OCI-LY1 (cell line): Measurements from ENCODE around the gene ZNF71.

Experiments used
- H2AFZ ChIP-seq: fragments of 200-600 bp; sonication (generic), shearing (Covaris generic); 2 replicates; pipeline ENCODE4 v1.6.0; 2014; ENCODE audit warnings: antibody characterized with exemption, mild to moderate bottlenecking, low read length
- H3F3A ChIP-seq: fragments of 200-600 bp; sonication (generic), shearing (Covaris generic); 2 replicates; pipeline ENCODE4 v1.6.0; 2014; ENCODE audit warnings: mild to moderate bottlenecking, antibody characterized with exemption, low read length, moderate library complexity; ENCODE audit not compliant: insufficient read depth
- H3K27ac ChIP-seq: fragments of 200-600 bp; sonication (generic); 2 replicates; pipeline ENCODE4 v1.5.1; 2014; ENCODE audit warnings: low read length, mixed run types, mild to moderate bottlenecking, low read depth; ENCODE audit not compliant: poor library complexity, severe bottlenecking
- H3K27me3 ChIP-seq: fragments of 200-600 bp; sonication (generic); 2 replicates; pipeline ENCODE4 v1.6.0; 2014; ENCODE audit warnings: antibody characterized with exemption, mild to moderate bottlenecking, low read length, moderate library complexity; ENCODE audit not compliant: insufficient read depth
- H3K36me3 ChIP-seq: fragments of 200-600 bp; sonication (generic); 2 replicates; pipeline ENCODE4 v1.6.1; 2014; ENCODE audit warnings: mild to moderate bottlenecking, antibody characterized with exemption, low read length, moderate library complexity, mixed read lengths; ENCODE audit not compliant: insufficient read depth
- H3K4me1 ChIP-seq: fragments of 200-600 bp; sonication (generic); 2 replicates; pipeline ENCODE4 v1.5.1; 2014; ENCODE audit warnings: mild to moderate bottlenecking, low read length, moderate library complexity; ENCODE audit not compliant: insufficient read depth, severe bottlenecking
- H3K4me2 ChIP-seq: fragments of 200-600 bp; sonication (generic), shearing (Covaris generic); 2 replicates; pipeline ENCODE4 v1.6.1; 2014; ENCODE audit warnings: low read length
- H3K4me3 ChIP-seq: fragments of 200-600 bp; sonication (generic); 2 replicates; pipeline ENCODE4 v1.5.1; 2014; ENCODE audit warnings: low read length, low read depth, mild to moderate bottlenecking, mixed read lengths; ENCODE audit not compliant: poor library complexity, severe bottlenecking
- H3K79me2 ChIP-seq: fragments of 200-600 bp; shearing (Covaris generic); 2 replicates; pipeline ENCODE4 v1.6.1; 2016; ENCODE audit warnings: mixed run types, low read length, mixed read lengths; ENCODE audit not compliant: insufficient read depth
- H3K9ac ChIP-seq: fragments of 200-600 bp; sonication (generic), shearing (Covaris generic); 2 replicates; pipeline ENCODE4 v1.6.1; 2014; ENCODE audit warnings: mild to moderate bottlenecking, low read length, mixed read lengths
- H3K9me2 ChIP-seq: fragments of 200-600 bp; sonication (generic), shearing (Covaris generic); 2 replicates; pipeline ENCODE4 v1.6.1; 2014; ENCODE audit warnings: low read depth, mild to moderate bottlenecking, low read length, mixed read lengths
- H3K9me3 ChIP-seq: fragments of 200-600 bp; shearing (Covaris generic); 2 replicates; pipeline ENCODE4 v1.6.1; 2014; ENCODE audit warnings: low read length, mixed read lengths
- H4K20me1 ChIP-seq: fragments of 200-600 bp; sonication (generic), shearing (Covaris generic); 2 replicates; pipeline ENCODE4 v1.6.0; 2016; ENCODE audit warnings: mild to moderate bottlenecking, low read length; ENCODE audit not compliant: insufficient read depth
- CTCF ChIP-seq: fragments of 200-600 bp; sonication (generic), shearing (Covaris generic); IDR thresholded peaks from 2 replicates; pipeline ENCODE4 v1.5.1; 2017; ENCODE audit warnings: mild to moderate bottlenecking, antibody characterized with exemption, low read length, moderate library complexity, mixed read lengths
- EZH2 ChIP-seq: fragments of 200-600 bp; sonication (generic), shearing (Covaris generic); IDR thresholded peaks from 2 replicates; pipeline ENCODE4 v1.8.0; 2017; ENCODE audit warnings: borderline replicate concordance, mixed run types, mild to moderate bottlenecking, antibody characterized with exemption, low read length, moderate library complexity, mixed read lengths

The ZNF71 gene

GRCh38 chr19:56562766-56563165 lies 32.3 kb upstream of the ZNF71 start:
- Histone ChIP-seq H3K4me2 (no peak overlapping the region), H3K9me3 (0 out of 2 replicates have a peak, but pooled peaks cover 8% of the 10 kb centered on the region), H2AFZ (no peak overlapping the region), H3K9me2 (no peaks in the 10 kb centered on the region), H3K4me3 (no peak overlapping the region), H3K79me2 (no peaks in the 10 kb centered on the region), H4K20me1 (no peaks in the 10 kb centered on the region), H3K4me1 (no peaks in the 10 kb centered on the region), H3K27ac (no peak overlapping the region), H3K27me3 (no peaks in the 10 kb centered on the region), H3K36me3 (no peaks in the 10 kb centered on the region), H3K9ac (no peak overlapping the region), H3F3A (no peaks in the 10 kb centered on the region)
- TF ChIP-seq EZH2 (no peak), CTCF (no peak)

- Histone ChIP-seq H3K27ac (no peak overlapping the region), H3K4me1 (no peaks in the 10 kb centered on the region), H3K9me3 (0 out of 2 replicates have a peak, but pooled peaks cover 8% of the 10 kb centered on the region), H3K27me3 (no peaks in the 10 kb centered on the region), H3K36me3 (no peaks in the 10 kb centered on the region), H3F3A (no peaks in the 10 kb centered on the region), H3K9ac (no peak overlapping the region), H2AFZ (no peak overlapping the region), H4K20me1 (no peaks in the 10 kb centered on the region), H3K79me2 (no peaks in the 10 kb centered on the region), H3K4me2 (no peak overlapping the region), H3K4me3 (no peak overlapping the region), H3K9me2 (no peaks in the 10 kb centered on the region)
- no peak for TF ChIP-seq EZH2
Measured at GRCh38 chr19:56566904-56567273, 28.2 kb upstream of the ZNF71 start.

GRCh38 chr19:56567274-56568120 lies 27.6 kb upstream of the ZNF71 start, which contains the start of gene ZNF470:
Gene ZNF470 (plus strand): TSS chr19:56567468. CDS start chr19:56570312, 2,844 bp downstream.
- Histone ChIP-seq H3F3A (no peaks in the 10 kb centered on the region), H3K4me3 (no peak within 1 kb of the TSS), H3K4me1 (no peaks in the 10 kb centered on the region), H3K9me3 (0 out of 2 replicates have a peak, but pooled peaks cover 8% of the 10 kb centered on the region), H3K79me2 (no peaks in the 10 kb centered on the region), H3K9me2 (no peaks in the 10 kb centered on the region), H4K20me1 (no peaks in the 10 kb centered on the region), H3K9ac (no peak within 1 kb of the TSS), H3K27me3 (no peaks in the 10 kb centered on the region), H2AFZ (no peak within 1 kb of the TSS), H3K36me3 (no peaks in the 10 kb centered on the region), H3K4me2 (no peak within 1 kb of the TSS), H3K27ac (no peak within 1 kb of the TSS)
- TF ChIP-seq EZH2, result no peak
- no peak for TF ChIP-seq CTCF

GRCh38 chr19:56572589-56572988 lies 22.5 kb upstream of the ZNF71 start:
- H3K4me3 ChIP-seq, result no peak overlapping the region
- H3K27me3 ChIP-seq, result no peaks in the 10 kb centered on the region
- H3K4me2 ChIP-seq, result no peak overlapping the region
- H3K79me2 ChIP-seq, result no peaks in the 10 kb centered on the region
- no peaks in the 10 kb centered on the region for H3K4me1 ChIP-seq
- no peak overlapping the region for H3K9ac ChIP-seq
- H3K9me2 ChIP-seq, result no peaks in the 10 kb centered on the region
- H2AFZ ChIP-seq, result no peak overlapping the region
- no peak for TF ChIP-seq EZH2
- TF ChIP-seq CTCF, result no peak
- H3F3A ChIP-seq, result no peaks in the 10 kb centered on the region
- no peak overlapping the region for H3K27ac ChIP-seq
- H3K9me3 ChIP-seq, result peaks cover 24% of the 10 kb centered on the region
- no peaks in the 10 kb centered on the region for H3K36me3 ChIP-seq
- no peaks in the 10 kb centered on the region for H4K20me1 ChIP-seq
